Ovary (tissue), 9 donors: ENCODE measurements around the gene PSMC6. TPM values are rescaled to one million over a fixed set of nuclear protein-coding genes. Genes with fewer than 3 reads are reported as not detected.
"Not testable (repeated sequence)": the region's sequence is repeated elsewhere in the genome, so short reads cannot be mapped to it uniquely, and the experiment has no call there.

Experiments
- DNase-seq, 5 donors: peaks; one replicate each; pipeline ENCODE4 v3.0.0-alpha.2; 2019 to 2020
- H3K27ac ChIP-seq, 2 donors: fragments of 200-600 bp; one replicate each; pipeline versions ENCODE4 v1.5.1 to v1.8.0; 2019 to 2022
- H3K27me3 ChIP-seq: fragments of 200-600 bp; one replicate; pipeline ENCODE4 v1.8.0; 2022
- H3K36me3 ChIP-seq: fragments of 200-600 bp; sonication (generic); one replicate; pipeline ENCODE4 v1.5.1; 2019
- H3K4me1 ChIP-seq: one replicate; pipeline ENCODE4 v1.8.1; 2013; ENCODE audit warnings: mild to moderate bottlenecking, moderate library complexity; ENCODE audit not compliant: insufficient read depth
- H3K4me3 ChIP-seq: fragments of 200-600 bp; sonication (generic); one replicate; pipeline ENCODE4 v1.5.1; 2017
- H3K9me3 ChIP-seq, 2 donors: fragments of 200-600 bp in 1 of 2; sonication (generic) in 1 of 2; one replicate each; pipeline versions ENCODE4 v1.5.1 to v1.8.1; 2013 to 2019; ENCODE audit warnings: mild to moderate bottlenecking in 1 of 2, moderate library complexity in 1 of 2
- CTCF ChIP-seq, 3 donors: fragments of 450-650 bp in 2 of 3; fragments of 200-600 bp in 1 of 3; IDR thresholded peaks; one replicate each; pipeline versions ENCODE4 v1.5.1 to v1.8.0; 2016 to 2022; ENCODE audit warnings: antibody characterized with exemption in 3 of 3, mild to moderate bottlenecking in 1 of 3
- EP300 ChIP-seq: sonication (generic); formaldehyde crosslinking; IDR thresholded peaks from one replicate; pipeline ENCODE4 v1.6.1; 2017; ENCODE audit warnings: antibody characterized with exemption
- POLR2A ChIP-seq: fragments of 450-650 bp; IDR thresholded peaks from one replicate; pipeline ENCODE4 v1.6.1; 2017; ENCODE audit warnings: antibody characterized with exemption, mild to moderate bottlenecking, moderate library complexity
- WGBS, 3 donors: extraction: QIAGEN DNeasy Blood & Tissue Kit in 1 of 3; methylation state at CpG; one replicate each; pipeline versions ENCODE4 v1.1.5 to v1.1.7; 2013 to 2017; 5-methylcytosine and 5-hydroxymethylcytosine counted together
- intact Hi-C, 4 donors: fragments of 100-400 bp; cut with DNase I; formaldehyde crosslinking; loops; one replicate each; pipeline versions ENCODE4 v1.11.0 to v1.15.1; 2022 to 2023
- polyA plus RNA-seq, 2 donors: library from polyadenylated mRNA; stranded (reverse); fragments of 200-250 nt in 1 of 2; fragments of 350-450 nt in 1 of 2; fragmentation: Illumina TruSeq in 1 of 2; extraction: RNeasy Lipid Tissue Mini Kit (QIAGEN cat#74804) in 1 of 2; gene quantifications; one replicate each; pipeline ENCODE4 v1.2.3, GENCODE V29; 2013 to 2014
- total RNA-seq, 7 donors: library from RNA; depleted of rRNA in 2 of 7; stranded (reverse); fragments of >200 nt in 2 of 7; fragmentation: NEBNext Ultra II Directional in 3 of 7; extraction: Animal tissue kit (Norgen Biotek cat#: 25700) in 3 of 7; gene quantifications; one replicate each; pipeline versions ENCODE4 v1.1.0 to v1.2.4, GENCODE V29; 2016 to 2023
- donor health status: DM: no; HTN: no; CAD: no; lungs with moderate emphysema.
- donor health status: DM: no; HTN: no; CAD: no.
- donor health status: Bipolar disorder and iron deficiency.
- donor health status: DM: yes; HTN: yes; CAD: no.
- donor health status: DM: no; HTN: no; CAD: no.
- donor health status: DM: yes; HTN: yes; CAD: no.

PSMC6 gene
- total and polyA plus RNA-seq, 9 donors = 52.5 to 78.5 (median 71.2) TPM

- intact Hi-C loops = no loop called here
- no peak for DNase-seq
- no peaks in the 10 kb centered on the region for H3K4me1 ChIP-seq
- no peak overlapping the region for H3K4me3 ChIP-seq
- WGBS, 3 donors = 90 to 93% (median 91%) methylated on average over 8 of the region's 8 CpGs
- H3K36me3 ChIP-seq = no peaks in the 10 kb centered on the region
- TF ChIP-seq POLR2A (no peak), EP300 (no peak), CTCF (IDR thresholded peaks at IDR 0.05) (no peak)
- H3K27ac ChIP-seq = no peak overlapping the region
- H3K9me3 ChIP-seq = no peaks in the 10 kb centered on the region
- no peaks in the 10 kb centered on the region for H3K27me3 ChIP-seq
Measured at GRCh38 chr14:52748647-52749292, 41.8 kb downstream of the PSMC6 start.

- no peak overlapping the region for H3K27ac ChIP-seq
- H3K4me3 ChIP-seq = no peak overlapping the region
- no peaks in the 10 kb centered on the region for H3K4me1 ChIP-seq
- no peaks in the 10 kb centered on the region for H3K36me3 ChIP-seq
- no peak for DNase-seq
- no peaks in the 10 kb centered on the region for H3K27me3 ChIP-seq
- no peaks in the 10 kb centered on the region for H3K9me3 ChIP-seq
- 83 to 90% (median 87%) methylated on average over 5 of the region's 5 CpGs for WGBS, 3 donors
- TF ChIP-seq EP300 (no peak), CTCF (IDR thresholded peaks at IDR 0.05) (no peak), POLR2A (no peak)
- intact Hi-C loops = no loop called here
Measured at GRCh38 chr14:52755607-52756316, 48.8 kb downstream of the PSMC6 start.

GRCh38 chr14:52759145-52759544 is 52.1 kb downstream of the PSMC6 start:
- Histone ChIP-seq H3K27ac (no peak overlapping the region), H3K9me3 (no peaks in the 10 kb centered on the region)
- no peak for TF ChIP-seq EP300
- TF ChIP-seq POLR2A = no peak
- TF ChIP-seq CTCF (IDR thresholded peaks at IDR 0.05) = no peak

GRCh38 chr14:52762923-52763322 is 55.9 kb downstream of the PSMC6 start:
- 92 to 97% (median 93%) methylated on average over 4 of the region's 4 CpGs for WGBS, 3 donors
- intact Hi-C loops, H3K27ac ChIP-seq, H3K27me3 ChIP-seq, H3K4me1 ChIP-seq, H3K9me3 ChIP-seq, DNase-seq, H3K4me3 ChIP-seq, H3K36me3 ChIP-seq: not testable (repeated sequence)

More at GRCh38 chr14:52759145-52759544, 52.1 kb downstream of the PSMC6 start:
- no peak for DNase-seq
- no peaks in the 10 kb centered on the region for H3K27me3 ChIP-seq
- H3K4me1 ChIP-seq = no peaks in the 10 kb centered on the region
- WGBS, 3 donors = 96 to 100% (median 99%) methylated on average over 1 of the region's 1 CpG
- H3K4me3 ChIP-seq = no peak overlapping the region
- no peaks in the 10 kb centered on the region for H3K36me3 ChIP-seq
- intact Hi-C loops = no loop called here
